Measurements from ENCODE around the gene REXO5.
"Not testable (repeated sequence)": the region's sequence is repeated elsewhere in the genome, so short reads cannot be mapped to it uniquely, and the experiment has no call there.

REXO5 gene

DNA sequence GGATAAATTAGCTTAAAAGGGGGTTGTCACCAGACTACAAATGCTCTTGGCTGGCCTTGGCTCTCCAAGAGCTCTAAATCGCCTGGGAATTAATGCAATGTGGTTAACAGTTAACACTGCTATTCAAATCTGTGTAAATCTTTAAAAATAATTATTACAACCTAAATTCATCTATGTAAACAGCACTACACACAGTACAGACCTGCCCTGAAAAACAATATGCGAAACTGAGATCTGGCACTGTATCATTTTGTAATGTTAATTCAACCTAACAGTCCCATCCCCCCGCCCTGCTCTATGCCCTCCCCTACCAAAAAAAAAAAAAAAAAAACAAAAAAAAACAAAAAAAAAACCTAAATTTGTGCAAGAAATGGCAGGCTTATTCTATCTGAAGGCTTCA, 52.9 kb downstream of the REXO5 start:
- H3K4me3 ChIP-seq (ENCODE audit: low read depth, low read length) = no peak overlapping the region
- TF ChIP-seq, protein P1, sequence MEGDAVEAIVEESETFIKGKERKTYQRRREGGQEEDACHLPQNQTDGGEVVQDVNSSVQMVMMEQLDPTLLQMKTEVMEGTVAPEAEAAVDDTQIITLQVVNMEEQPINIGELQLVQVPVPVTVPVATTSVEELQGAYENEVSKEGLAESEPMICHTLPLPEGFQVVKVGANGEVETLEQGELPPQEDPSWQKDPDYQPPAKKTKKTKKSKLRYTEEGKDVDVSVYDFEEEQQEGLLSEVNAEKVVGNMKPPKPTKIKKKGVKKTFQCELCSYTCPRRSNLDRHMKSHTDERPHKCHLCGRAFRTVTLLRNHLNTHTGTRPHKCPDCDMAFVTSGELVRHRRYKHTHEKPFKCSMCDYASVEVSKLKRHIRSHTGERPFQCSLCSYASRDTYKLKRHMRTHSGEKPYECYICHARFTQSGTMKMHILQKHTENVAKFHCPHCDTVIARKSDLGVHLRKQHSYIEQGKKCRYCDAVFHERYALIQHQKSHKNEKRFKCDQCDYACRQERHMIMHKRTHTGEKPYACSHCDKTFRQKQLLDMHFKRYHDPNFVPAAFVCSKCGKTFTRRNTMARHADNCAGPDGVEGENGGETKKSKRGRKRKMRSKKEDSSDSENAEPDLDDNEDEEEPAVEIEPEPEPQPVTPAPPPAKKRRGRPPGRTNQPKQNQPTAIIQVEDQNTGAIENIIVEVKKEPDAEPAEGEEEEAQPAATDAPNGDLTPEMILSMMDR (IDR thresholded peaks at IDR 0.05; ENCODE audit: low read depth, low read length) = no peak

DNA sequence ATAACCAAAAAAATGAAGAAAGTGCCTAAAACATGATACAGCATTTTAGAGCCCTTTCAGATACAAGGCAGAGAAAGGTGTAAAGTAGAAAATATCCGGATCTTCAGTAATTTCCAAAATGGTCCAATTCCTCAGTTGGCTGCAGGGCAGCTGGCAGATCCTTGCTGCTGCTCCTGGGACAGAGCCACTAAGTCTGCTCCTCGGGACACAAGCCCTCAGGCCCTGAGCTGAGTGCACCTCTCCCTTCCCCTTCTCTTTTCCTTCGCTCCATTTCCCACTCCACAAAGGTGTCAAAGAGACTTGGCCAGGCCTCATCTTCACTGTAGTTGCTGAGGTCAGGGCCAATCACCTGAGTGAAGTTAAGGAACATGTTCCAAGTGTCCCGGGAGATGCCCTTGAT, 53.4 kb downstream of the REXO5 start:
- TF ChIP-seq, protein P1 (IDR thresholded peaks at IDR 0.05; ENCODE audit: low read depth, low read length) = no peak
- H3K4me3 ChIP-seq (ENCODE audit: low read depth, low read length) = no peak overlapping the region

DNA sequence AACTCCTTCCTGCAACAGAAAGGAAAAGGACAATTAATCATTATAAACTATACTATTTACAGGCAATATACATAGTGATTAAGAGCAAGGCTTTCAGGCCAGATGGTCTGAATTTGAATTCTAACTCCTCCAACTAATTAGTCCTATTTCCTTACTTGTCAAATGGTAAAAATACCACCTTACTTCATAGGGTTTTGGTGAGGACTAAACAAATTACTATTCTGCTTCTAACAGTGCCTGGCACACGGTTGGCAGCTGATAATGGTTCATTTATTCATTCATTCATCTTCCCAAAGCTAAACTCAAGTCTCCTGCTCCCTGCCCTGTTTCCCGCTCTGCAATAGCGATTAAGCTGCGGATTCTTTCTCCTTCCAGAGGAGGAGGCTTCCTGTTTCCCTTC, 54.0 kb downstream of the REXO5 start:
- H3K4me3 ChIP-seq (ENCODE audit: low read depth, low read length) = no peak overlapping the region
- TF ChIP-seq, protein P1 (IDR thresholded peaks at IDR 0.05; ENCODE audit: low read depth, low read length) = no peak

DNA sequence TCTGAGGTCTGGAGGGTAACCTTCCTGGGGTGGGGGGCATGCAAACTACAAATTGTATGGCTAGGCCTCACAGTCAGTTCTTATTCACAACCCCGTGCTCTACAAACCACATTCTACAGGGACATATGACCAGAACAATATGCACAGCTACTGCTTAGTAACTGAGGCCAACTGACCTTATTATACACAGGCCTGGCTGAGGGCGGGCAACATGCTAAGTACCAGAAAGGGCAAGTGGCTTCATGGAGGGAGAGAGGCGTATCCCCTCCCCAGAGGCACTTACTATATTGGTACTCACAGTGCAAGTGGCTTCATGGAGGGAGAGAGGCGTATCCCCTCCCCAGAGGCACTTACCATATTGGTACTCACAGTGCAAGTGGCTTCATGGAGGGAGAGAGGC, 54.7 kb downstream of the REXO5 start:
- not testable (repeated sequence) for H3K4me3 ChIP-seq (ENCODE audit: low read depth, low read length)

DNA sequence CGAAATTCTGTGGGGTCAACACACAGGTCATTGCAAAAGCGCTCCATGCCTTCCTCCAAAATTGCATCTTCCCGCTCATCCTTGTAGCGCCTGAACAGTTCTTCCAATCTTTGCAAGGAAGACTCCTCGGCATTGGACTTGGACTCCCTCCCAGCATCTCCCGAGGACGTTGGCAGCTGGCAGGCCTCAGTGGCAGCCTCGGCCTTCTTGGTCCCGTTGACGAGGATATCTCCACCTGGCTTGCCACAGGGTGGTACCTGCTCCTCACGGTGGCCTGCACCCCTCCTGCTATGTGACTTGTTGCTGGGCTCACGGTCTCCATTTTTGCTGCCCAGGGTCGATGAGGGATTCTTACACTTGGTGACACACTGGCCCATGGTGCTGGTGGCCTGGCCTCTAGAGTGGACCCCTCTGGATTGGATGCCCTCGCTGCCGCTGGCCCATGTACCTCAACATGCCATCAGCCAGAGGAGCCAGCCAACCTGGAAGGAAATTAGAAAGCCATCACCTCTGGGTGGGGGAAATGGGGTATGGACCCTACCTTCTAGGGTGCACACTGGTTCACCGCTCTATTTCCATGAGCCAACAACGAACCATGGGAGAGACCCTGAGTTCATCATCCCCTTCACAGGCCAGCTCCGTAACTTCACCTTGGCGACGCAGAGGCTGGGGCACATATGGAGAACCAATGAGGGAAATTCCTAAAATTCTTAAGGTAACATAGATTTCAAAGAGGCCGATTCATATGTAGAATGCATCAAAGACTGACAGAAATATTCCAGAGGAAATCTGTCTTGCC, 56.0 kb downstream of the REXO5 start:
- H3K4me3 ChIP-seq (ENCODE audit: low read depth, low read length) = no peak overlapping the region
- TF ChIP-seq, protein P1 (IDR thresholded peaks at IDR 0.05; ENCODE audit: low read depth, low read length) = no peak

DNA sequence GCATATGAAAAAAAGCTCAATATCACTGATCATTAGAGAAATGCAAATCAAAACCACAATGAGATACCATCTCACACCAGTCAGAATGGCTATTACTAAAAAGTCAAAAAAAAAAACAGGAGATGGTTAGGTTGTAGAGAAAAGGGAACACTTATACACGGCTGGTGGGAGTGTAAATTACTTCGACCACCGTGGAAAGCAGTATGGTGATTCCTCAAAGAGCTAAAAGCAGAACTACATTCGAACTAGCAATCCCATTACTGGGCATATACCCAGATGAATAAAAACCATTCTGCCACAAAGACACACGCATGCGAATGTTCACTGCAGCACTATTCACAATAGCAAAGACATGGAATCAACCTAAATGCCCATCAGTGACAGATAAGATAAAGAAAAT, 58.0 kb downstream of the REXO5 start:
- not testable (repeated sequence) for H3K4me3 ChIP-seq (ENCODE audit: low read depth, low read length)

DNA sequence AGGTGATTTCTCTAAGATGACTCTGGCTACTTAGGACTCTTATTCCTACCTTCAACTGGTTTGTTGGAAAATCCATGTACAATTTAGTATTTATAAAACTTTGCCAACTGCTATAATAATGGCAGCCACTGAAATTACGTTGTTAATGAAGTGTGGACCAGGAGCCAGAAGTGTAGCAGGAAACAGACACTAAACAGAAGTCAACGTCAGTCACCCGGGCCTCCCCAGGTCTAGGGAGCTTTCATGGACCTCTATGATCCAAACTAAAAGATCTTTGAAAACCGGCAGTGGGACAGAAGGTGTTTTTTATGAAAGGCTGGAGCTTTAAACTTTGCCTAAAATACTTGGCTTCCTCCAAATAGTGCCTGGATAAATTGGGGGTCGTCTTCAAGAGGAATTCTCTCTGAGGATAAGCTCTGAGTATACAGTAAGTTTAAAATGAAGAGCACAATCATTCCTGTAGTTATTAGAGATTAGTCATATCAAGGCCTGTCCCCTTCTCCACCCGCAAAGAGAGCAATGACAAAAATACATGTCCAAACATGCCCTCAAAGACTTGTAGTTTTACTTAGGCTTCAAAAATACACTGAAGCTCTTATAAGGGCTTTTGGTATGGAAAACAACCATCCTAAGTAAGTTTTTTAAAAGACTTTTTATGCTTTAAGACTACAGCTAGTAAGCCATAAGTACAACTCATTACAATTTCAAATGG, 59.2 kb downstream of the REXO5 start:
- TF ChIP-seq, protein P1 (IDR thresholded peaks at IDR 0.05; ENCODE audit: low read depth, low read length) = no peak
- H3K4me3 ChIP-seq (ENCODE audit: low read depth, low read length) = no peak overlapping the region

DNA sequence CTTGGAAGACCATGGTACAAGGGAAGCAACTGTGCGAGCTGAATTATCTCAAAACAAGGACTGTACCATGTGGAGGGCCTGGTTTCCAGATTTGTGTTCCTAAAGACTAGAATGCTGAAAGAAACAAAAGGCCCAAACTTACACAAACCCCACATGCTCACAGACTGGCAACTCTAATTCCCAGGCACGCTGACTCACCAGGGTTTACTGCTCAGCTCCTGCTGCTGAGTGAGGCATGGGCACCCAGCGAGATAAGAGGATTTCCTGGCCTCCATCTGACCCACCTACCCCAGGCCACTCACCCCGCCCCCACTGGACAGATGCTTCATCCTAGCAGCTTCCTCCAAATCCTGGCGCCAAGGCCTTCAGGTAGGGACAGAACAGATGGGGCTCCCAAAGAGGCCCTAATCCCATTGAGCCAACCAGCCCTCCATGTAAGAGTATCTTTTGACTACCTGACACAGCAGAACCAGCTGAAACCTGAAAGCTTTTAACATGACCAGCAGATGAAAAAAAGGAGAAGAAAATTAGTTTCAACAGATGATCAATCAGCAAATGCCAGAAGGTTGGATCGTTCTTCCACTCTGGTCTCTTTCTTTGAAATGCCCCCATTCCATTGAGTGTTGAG, 59.9 kb downstream of the REXO5 start:
- H3K4me3 ChIP-seq (ENCODE audit: low read depth, low read length) = no peak overlapping the region
- TF ChIP-seq, protein P1 (IDR thresholded peaks at IDR 0.05; ENCODE audit: low read depth, low read length) = no peak

Measured in WI38 (cell line).